ENCODE results near the gene ZNF664.

ZNF664 gene

DNA sequence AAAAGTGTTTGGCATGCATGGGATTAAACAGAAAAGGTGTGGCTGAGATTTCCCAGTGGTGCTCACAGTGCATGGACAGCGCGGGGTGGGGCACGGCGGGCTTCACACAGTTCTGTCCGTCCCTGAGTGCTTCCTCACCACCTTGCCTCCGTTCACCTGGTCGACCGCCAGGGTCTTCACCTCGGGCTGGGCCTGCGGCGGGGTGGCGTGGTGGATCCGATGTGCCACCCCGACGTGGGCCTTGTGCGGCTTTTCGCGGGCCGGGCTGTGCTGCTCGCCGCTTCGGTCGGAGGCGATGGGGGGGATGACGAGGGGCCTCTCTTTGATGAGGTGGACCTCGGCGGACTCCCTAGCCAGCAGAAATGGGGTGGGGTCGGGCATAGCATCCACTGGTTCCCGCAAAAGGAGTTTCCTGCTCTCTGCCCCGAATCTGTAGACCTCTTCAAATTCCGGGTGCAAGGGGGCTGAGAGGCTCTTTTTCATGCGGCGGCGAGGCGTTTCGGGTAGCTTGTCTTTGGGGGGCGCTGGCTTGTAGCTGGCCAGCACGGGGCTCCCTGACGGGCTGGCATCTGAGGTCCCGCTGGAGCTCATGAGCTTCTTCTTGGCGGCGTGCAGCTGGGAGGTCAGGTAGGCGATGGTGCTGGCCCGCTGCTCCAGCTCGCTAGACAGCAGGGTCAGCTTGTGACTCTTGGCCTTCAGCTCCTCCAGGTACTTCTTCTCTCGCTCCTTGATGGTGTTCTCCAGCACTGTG lies 35.9 kb upstream of the ZNF664 start:
- Histone ChIP-seq H2AFZ (ENCODE audit: low read depth) (no peak overlapping the region), H3K36me3 (ENCODE audit: insufficient read depth) (no peaks in the 10 kb centered on the region), H3K4me3 (IDR thresholded peaks at IDR 0.05; ENCODE audit: insufficient read depth, low read depth, low read length) (no peak overlapping the region), H3K9ac (no peak overlapping the region), H3K4me1 (ENCODE audit: low read depth, poor library complexity, severe bottlenecking) (peaks cover 7% of the 10 kb centered on the region), H3K79me2 (ENCODE audit: insufficient read depth, low read depth) (no peaks in the 10 kb centered on the region), H3K4me2 (no peak overlapping the region), H3K27me3 (ENCODE audit: insufficient read depth, low read depth) (no peaks in the 10 kb centered on the region), H3K27ac (no peak overlapping the region), H4K20me1 (ENCODE audit: insufficient read depth) (no peaks in the 10 kb centered on the region)
- TF ChIP-seq, protein P1, sequence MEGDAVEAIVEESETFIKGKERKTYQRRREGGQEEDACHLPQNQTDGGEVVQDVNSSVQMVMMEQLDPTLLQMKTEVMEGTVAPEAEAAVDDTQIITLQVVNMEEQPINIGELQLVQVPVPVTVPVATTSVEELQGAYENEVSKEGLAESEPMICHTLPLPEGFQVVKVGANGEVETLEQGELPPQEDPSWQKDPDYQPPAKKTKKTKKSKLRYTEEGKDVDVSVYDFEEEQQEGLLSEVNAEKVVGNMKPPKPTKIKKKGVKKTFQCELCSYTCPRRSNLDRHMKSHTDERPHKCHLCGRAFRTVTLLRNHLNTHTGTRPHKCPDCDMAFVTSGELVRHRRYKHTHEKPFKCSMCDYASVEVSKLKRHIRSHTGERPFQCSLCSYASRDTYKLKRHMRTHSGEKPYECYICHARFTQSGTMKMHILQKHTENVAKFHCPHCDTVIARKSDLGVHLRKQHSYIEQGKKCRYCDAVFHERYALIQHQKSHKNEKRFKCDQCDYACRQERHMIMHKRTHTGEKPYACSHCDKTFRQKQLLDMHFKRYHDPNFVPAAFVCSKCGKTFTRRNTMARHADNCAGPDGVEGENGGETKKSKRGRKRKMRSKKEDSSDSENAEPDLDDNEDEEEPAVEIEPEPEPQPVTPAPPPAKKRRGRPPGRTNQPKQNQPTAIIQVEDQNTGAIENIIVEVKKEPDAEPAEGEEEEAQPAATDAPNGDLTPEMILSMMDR (conservative IDR thresholded peaks at IDR 0.05; ENCODE audit: low read depth, low read length) = no peak

DNA sequence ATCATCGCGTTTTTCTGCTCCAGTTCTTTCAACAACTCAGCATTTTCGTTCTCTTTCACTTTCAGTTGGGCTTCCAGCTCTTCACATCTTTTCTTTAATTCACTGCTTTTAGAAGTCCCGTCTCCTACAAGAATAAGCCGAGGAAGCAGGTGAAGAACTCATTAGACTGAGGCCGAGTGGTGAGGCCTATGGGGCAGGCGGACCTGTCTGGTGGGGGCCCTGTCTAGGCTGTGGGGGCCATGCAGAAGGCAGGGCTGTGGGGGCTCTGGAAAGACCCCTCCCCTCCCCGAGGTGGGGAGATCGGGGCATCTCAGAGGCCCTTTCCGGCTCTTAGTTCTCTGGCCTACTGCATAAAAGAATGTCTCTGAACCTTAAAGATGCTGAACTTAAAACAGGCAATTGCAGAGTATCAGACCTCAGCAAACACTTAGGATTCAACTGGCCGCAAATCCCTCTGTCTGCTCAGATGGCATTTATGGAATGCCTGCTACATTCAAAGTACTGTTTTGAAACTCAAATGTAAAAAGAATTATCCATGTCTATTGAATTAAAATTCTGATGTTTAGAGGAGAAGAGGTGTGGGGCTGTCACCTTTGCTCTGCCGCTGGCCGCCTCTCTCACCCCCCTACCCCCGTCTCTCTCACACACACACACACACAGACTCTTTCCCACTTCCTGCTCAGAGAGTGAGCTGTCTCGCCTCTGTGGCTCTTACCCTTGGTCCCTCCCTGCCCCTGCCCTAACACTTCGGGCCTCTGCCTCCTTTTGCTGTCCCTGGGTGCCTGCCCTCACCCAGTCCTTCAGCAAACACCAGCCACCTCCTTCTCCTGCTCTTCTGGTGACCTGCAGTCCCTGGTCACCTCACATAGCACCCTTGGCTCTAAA lies 35.1 kb upstream of the ZNF664 start:
- Histone ChIP-seq H3K4me1 (ENCODE audit: low read depth, poor library complexity, severe bottlenecking) (peaks cover 7% of the 10 kb centered on the region), H4K20me1 (ENCODE audit: insufficient read depth) (no peaks in the 10 kb centered on the region), H3K27ac (no peak overlapping the region), H3K36me3 (ENCODE audit: insufficient read depth) (no peaks in the 10 kb centered on the region), H3K4me2 (no peak overlapping the region), H3K79me2 (ENCODE audit: insufficient read depth, low read depth) (no peaks in the 10 kb centered on the region), H3K27me3 (ENCODE audit: insufficient read depth, low read depth) (no peaks in the 10 kb centered on the region), H3K4me3 (IDR thresholded peaks at IDR 0.05; ENCODE audit: insufficient read depth, low read depth, low read length) (no peak overlapping the region), H3K9ac (no peak overlapping the region), H2AFZ (ENCODE audit: low read depth) (no peak overlapping the region)
- TF ChIP-seq, protein P1 (conservative IDR thresholded peaks at IDR 0.05; ENCODE audit: low read depth, low read length) = no peak

DNA sequence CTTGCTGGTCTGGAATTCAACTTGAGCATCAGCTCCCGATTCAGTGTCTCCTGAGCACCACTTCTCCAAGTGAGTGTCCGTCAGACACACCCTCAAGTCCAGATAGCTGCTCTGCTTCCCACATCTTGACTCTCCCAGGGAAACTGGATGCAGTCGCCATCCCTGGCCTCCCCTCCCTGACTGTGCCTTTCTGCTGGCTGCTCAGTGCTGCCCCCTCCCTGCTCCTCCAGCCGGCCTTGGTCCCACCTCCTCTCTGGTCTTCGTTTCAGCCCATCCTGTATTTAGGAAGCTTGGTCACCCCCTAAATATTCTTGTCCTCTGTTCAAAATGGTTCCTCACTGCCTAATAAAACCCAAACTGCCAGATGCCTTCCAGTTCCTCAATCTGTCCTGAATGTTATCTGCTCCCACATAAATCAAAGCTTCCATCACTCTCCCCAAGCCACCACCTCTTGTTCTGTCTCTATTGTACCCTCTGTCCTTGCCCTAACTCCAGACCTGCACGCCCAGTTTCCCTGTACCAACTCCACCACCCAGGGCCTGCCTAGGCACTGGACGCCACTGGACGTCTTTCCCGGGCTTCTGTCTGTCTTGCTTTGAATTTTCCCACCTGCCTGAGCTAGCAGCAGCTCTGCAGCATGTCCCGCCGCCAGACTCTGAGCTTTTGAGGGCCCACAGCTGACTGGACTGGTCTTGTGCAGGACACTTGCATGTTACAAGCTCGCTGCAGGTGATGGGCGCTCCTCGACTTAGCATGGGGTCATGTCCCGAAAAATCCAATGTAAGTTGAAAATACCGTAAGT lies 34.1 kb upstream of the ZNF664 start:
- Histone ChIP-seq H3K4me3 (IDR thresholded peaks at IDR 0.05; ENCODE audit: insufficient read depth, low read depth, low read length) (no peak overlapping the region), H3K4me2 (no peak overlapping the region), H3K79me2 (ENCODE audit: insufficient read depth, low read depth) (no peaks in the 10 kb centered on the region), H3K4me1 (ENCODE audit: low read depth, poor library complexity, severe bottlenecking) (peaks cover 7% of the 10 kb centered on the region), H3K27me3 (ENCODE audit: insufficient read depth, low read depth) (no peaks in the 10 kb centered on the region), H3K27ac (no peak overlapping the region), H3K36me3 (ENCODE audit: insufficient read depth) (no peaks in the 10 kb centered on the region), H3K9ac (no peak overlapping the region), H2AFZ (ENCODE audit: low read depth) (no peak overlapping the region), H4K20me1 (ENCODE audit: insufficient read depth) (no peaks in the 10 kb centered on the region)
- TF ChIP-seq, protein P1 (conservative IDR thresholded peaks at IDR 0.05; ENCODE audit: low read depth, low read length) = 0 out of 2 replicates have a peak, but pooled peaks have one; percentile 16
